Type B pancreatic cell (in vitro differentiated cells): Measurements from ENCODE around the gene SPIRE1. TPM values are rescaled to one million over a fixed set of nuclear protein-coding genes. Genes with fewer than 3 reads are reported as not detected.
"Not testable (repeated sequence)": the region's sequence is repeated elsewhere in the genome, so short reads cannot be mapped to it uniquely, and the experiment has no call there.

Experiments used
- DNase-seq: peaks from one replicate; pipeline ENCODE4 v3.0.0; 2021; ENCODE audit warnings: mixed read lengths; ENCODE audit not compliant: unreplicated experiment; ENCODE audit errors: extremely low spot score
- H3K27ac Mint-ChIP-seq: 2 replicates; pipeline ENCODE4 v1.8.0; 2021; ENCODE audit warnings: mild to moderate bottlenecking, mixed read lengths
- H3K27me3 Mint-ChIP-seq: 2 replicates; pipeline ENCODE4 v1.8.0; 2021; ENCODE audit warnings: mixed read lengths
- H3K36me3 Mint-ChIP-seq: 2 replicates; pipeline ENCODE4 v1.8.0; 2021; ENCODE audit warnings: mixed read lengths
- H3K4me1 Mint-ChIP-seq: one replicate; pipeline ENCODE4 v1.8.0; 2021; ENCODE audit warnings: mixed read lengths; ENCODE audit not compliant: unreplicated experiment
- H3K4me3 Mint-ChIP-seq: 2 replicates; pipeline ENCODE4 v1.8.0; 2021; ENCODE audit warnings: mild to moderate bottlenecking, mixed read lengths
- H3K9me3 Mint-ChIP-seq: 2 replicates; pipeline ENCODE4 v1.8.0; 2021; ENCODE audit warnings: mixed read lengths
- total RNA-seq: library from RNA; stranded (reverse); gene quantifications from 2 replicates; pipeline ENCODE4 v1.2.1, GENCODE V29; 2021; ENCODE audit warnings: low replicate concordance
- TF ChIP-seq, protein P1 (sequence below): fragments of 200-600 bp; sonication (generic); conservative IDR thresholded peaks from 2 replicates; pipeline ENCODE4 v1.5.0; 2021; ENCODE audit warnings: antibody characterized with exemption, mild to moderate bottlenecking

The SPIRE1 gene
- total RNA-seq, 1 donor from 2014 or later: 25.2 TPM

DNA sequence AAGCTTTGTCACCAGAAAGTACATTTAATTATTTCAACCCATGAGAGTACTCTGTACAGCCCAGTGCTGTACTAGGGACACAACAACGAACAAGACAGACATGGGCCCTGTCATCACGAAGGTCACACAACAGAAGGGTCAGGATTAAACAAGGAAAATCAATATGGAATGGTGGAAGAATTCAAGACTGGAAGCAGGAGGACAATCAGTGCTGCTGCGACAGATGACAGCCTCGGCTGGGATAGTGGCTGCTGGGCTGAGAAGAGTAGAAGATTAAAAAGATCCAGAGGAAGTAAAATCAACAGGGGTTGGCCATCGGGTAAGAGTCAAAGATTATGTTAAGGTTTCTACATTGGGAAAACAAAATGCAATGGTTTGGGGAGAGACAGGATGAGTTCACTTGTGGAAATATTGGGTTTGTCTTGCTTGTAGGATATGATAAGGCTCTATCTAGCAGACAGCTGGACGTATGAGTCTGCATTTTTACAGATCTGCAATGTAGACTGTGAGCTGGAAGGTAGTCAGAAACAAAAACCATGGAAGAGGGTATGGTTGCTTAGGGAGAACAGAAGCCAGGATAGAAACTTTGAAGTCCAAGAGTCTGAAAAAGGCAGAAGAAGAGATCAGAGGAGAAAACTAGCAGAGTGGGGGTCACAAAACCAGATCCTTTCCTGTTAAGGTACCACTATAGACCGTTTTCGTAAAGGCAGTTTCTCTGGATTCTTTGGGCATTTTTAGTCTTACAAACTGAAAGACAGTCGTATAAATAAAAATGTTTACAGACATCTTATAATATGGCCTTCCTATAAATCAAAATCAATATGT, 166.1 kb downstream of the SPIRE1 start:
- H3K4me3 Mint-ChIP-seq: no peak overlapping the region
- TF ChIP-seq, protein P1, sequence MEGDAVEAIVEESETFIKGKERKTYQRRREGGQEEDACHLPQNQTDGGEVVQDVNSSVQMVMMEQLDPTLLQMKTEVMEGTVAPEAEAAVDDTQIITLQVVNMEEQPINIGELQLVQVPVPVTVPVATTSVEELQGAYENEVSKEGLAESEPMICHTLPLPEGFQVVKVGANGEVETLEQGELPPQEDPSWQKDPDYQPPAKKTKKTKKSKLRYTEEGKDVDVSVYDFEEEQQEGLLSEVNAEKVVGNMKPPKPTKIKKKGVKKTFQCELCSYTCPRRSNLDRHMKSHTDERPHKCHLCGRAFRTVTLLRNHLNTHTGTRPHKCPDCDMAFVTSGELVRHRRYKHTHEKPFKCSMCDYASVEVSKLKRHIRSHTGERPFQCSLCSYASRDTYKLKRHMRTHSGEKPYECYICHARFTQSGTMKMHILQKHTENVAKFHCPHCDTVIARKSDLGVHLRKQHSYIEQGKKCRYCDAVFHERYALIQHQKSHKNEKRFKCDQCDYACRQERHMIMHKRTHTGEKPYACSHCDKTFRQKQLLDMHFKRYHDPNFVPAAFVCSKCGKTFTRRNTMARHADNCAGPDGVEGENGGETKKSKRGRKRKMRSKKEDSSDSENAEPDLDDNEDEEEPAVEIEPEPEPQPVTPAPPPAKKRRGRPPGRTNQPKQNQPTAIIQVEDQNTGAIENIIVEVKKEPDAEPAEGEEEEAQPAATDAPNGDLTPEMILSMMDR: no peak
- H3K4me1 Mint-ChIP-seq: no peaks in the 10 kb centered on the region
- no peaks in the 10 kb centered on the region for H3K27me3 Mint-ChIP-seq
- no peaks in the 10 kb centered on the region for H3K9me3 Mint-ChIP-seq
- no peak for DNase-seq
- no peak overlapping the region for H3K27ac Mint-ChIP-seq
- H3K36me3 Mint-ChIP-seq: peaks cover 25% of the 10 kb centered on the region

DNA sequence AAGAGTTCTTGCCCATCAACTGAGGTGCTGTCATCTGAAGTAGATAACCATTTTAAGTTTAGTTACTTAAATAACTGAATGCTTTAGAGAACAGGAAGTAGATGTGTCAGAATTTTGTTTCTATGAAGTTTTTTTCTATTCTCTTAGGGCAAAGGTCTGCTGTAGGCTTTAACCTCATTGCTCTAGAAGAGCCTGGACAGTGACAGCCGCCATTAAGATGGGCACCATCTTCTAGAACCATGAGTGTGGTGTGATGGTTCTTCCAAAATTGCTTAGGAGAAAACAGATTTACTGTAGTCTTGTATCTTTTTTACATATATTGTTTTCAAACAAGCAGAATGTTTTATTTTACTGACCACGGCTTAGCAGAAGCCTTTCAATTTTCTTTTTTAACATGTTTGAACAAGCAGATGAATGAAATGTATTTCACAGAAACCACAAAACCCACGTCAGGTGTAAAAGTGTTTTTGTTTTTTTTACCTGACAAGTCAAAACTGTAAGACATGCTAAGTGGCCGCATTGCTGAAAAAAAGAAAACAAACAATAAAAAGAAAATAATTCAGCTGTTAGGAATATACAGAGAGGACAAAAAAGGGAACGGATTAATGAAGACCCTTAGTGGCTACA, 172.3 kb downstream of the SPIRE1 start:
- H3K27ac Mint-ChIP-seq: no peak overlapping the region
- no peak for DNase-seq

DNA sequence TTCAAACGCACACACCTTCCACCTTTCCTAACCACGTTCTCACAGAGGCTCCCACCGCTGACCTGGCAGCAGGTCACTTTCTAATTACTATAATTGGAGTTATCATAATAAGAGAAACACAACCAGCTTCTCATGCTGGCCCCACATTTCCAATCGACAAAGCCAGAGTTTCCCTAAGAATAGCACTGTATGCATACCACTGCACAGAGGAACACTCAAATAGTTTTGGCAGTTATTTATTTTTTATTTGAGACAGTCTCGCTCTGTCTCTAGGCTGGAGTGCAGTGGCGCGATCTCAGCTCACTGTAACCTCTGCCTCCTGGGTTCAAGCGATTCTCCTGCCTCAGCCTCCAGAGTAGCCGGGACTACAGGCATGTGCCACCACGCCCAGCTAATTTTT, 176.0 kb downstream of the SPIRE1 start:
- not testable (repeated sequence) for H3K9me3 Mint-ChIP-seq, H3K36me3 Mint-ChIP-seq, H3K27ac Mint-ChIP-seq, DNase-seq, H3K27me3 Mint-ChIP-seq, H3K4me1 Mint-ChIP-seq, H3K4me3 Mint-ChIP-seq

More for the DNA sequence above, 172.3 kb downstream of the SPIRE1 start:
- Mint-ChIP-seq H3K4me3 (no peak overlapping the region), H3K4me1 (no peaks in the 10 kb centered on the region), H3K27me3 (no peaks in the 10 kb centered on the region), H3K9me3 (no peaks in the 10 kb centered on the region), H3K36me3 (no peaks in the 10 kb centered on the region)
- TF ChIP-seq, protein P1: no peak

DNA sequence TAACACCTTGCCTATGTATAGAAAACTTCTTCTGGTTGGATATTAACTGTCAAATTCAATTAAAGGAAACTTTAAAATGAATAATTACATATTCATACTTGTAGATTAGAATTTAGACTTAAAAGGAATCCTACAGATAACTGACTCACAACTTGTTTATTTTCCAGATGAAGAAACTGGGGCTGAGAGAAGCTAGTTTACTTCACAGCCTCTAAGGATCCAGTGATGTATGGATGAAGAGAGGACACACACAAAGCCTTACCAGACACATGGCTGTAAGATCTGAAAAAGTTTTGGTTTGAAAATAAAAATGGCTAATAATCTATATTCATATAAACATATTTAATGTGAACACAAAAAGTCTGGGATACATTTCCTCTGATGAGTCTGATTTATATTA, 177.9 kb downstream of the SPIRE1 start:
- TF ChIP-seq, protein P1: no peak
- H3K9me3 Mint-ChIP-seq: no peaks in the 10 kb centered on the region
- peaks cover 9% of the 10 kb centered on the region for H3K36me3 Mint-ChIP-seq
- DNase-seq: no peak
- H3K27me3 Mint-ChIP-seq: no peaks in the 10 kb centered on the region
- H3K4me1 Mint-ChIP-seq: no peaks in the 10 kb centered on the region
- no peak overlapping the region for H3K4me3 Mint-ChIP-seq
- no peak overlapping the region for H3K27ac Mint-ChIP-seq

DNA sequence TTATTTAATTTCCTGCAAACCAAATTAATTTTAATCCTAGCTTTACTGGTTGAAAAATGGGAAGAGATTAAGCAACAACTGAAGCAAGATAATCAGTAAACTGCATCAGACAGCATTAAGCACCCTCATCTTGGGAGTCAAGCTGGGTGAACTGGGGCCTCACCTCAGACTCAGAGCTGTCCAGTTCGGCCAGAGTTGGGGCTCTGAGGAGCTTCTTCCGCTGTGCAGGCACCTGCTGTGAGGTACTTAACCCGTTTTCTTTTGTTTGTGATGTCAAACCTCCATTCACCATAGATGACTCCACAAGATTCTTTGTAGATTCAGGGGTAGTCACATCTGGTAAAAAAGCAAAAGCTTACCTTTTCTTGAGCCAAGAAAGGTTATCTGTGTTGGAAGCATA, 178.4 kb downstream of the SPIRE1 start:
- DNase-seq: no peak
- no peak overlapping the region for H3K4me3 Mint-ChIP-seq
- no peaks in the 10 kb centered on the region for H3K9me3 Mint-ChIP-seq
- no peak overlapping the region for H3K27ac Mint-ChIP-seq
- no peaks in the 10 kb centered on the region for H3K4me1 Mint-ChIP-seq
- peaks cover 9% of the 10 kb centered on the region for H3K36me3 Mint-ChIP-seq
- TF ChIP-seq, protein P1: no peak
- no peaks in the 10 kb centered on the region for H3K27me3 Mint-ChIP-seq
